Liver (tissue), 9 donors: ENCODE data around the gene RHOU. TPM values are rescaled to one million over a fixed set of nuclear protein-coding genes. Genes with fewer than 3 reads are reported as not detected.

Experiments
- DNase-seq: peaks from one replicate; pipeline ENCODE4 v3.0.0-alpha.2; 2017; ENCODE audit warnings: low spot score
- H3K27ac ChIP-seq, 2 donors: one replicate each; pipeline ENCODE4 v1.7.0; 2013; ENCODE audit warnings: inconsistent platforms in 2 of 2, low read length in 2 of 2, control low read depth in 1 of 2, low read depth in 1 of 2, mild to moderate bottlenecking in 1 of 2
- H3K27me3 ChIP-seq, 4 donors: one replicate each; pipeline versions ENCODE4 v1.6.1 to v1.7.0; 2013; ENCODE audit warnings: low read length in 3 of 4, inconsistent platforms in 1 of 4, mild to moderate bottlenecking in 1 of 4, moderate library complexity in 1 of 4; ENCODE audit not compliant: control insufficient read depth in 4 of 4, insufficient read depth in 4 of 4
- H3K36me3 ChIP-seq, 4 donors: one replicate each; pipeline versions ENCODE4 v1.6.1 to v1.7.0; 2013; ENCODE audit warnings: low read length in 3 of 4, mild to moderate bottlenecking in 3 of 4, low read depth in 1 of 4, moderate library complexity in 1 of 4; ENCODE audit not compliant: control insufficient read depth in 4 of 4, insufficient read depth in 3 of 4
- H3K4me1 ChIP-seq, 4 donors: one replicate each; pipeline versions ENCODE4 v1.6.1 to v1.7.0; 2013; ENCODE audit warnings: low read length in 3 of 4, mild to moderate bottlenecking in 3 of 4, moderate library complexity in 1 of 4; ENCODE audit not compliant: control insufficient read depth in 4 of 4, insufficient read depth in 4 of 4
- H3K4me3 ChIP-seq, 3 donors: one replicate each; pipeline versions ENCODE4 v1.6.1 to v1.7.0; 2013; ENCODE audit warnings: low read length in 3 of 3, control low read depth in 1 of 3, low read depth in 1 of 3, mild to moderate bottlenecking in 1 of 3
- H3K9ac ChIP-seq, 2 donors: one replicate each; pipeline ENCODE4 v1.7.0; 2013; ENCODE audit warnings: low read length in 2 of 2, mild to moderate bottlenecking in 2 of 2, moderate library complexity in 2 of 2, control low read depth in 1 of 2, low read depth in 1 of 2
- H3K9me3 ChIP-seq, 4 donors: one replicate each; pipeline versions ENCODE4 v1.6.1 to v1.7.0; 2013; ENCODE audit warnings: low read length in 3 of 4; ENCODE audit not compliant: control insufficient read depth in 4 of 4
- ATF3 ChIP-seq: IDR thresholded peaks from 2 replicates; pipeline ENCODE4 v1.6.1; 2016; ENCODE audit warnings: antibody characterized with exemption
- CTCF ChIP-seq: fragments of 150-350 bp; IDR thresholded peaks from 2 replicates; pipeline ENCODE4 v1.5.1; 2017; ENCODE audit warnings: improper control_type of control experiment, low read depth, low read length; ENCODE audit not compliant: missing input control
- EGR1 ChIP-seq, 2 donors: IDR thresholded peaks; 2 replicates each; pipeline ENCODE4 v1.6.1; 2016 to 2018; ENCODE audit warnings: antibody characterized with exemption in 2 of 2, low read depth in 2 of 2
- FOXA1 ChIP-seq: IDR thresholded peaks from 2 replicates; pipeline ENCODE4 v1.6.1; 2016; ENCODE audit warnings: antibody characterized with exemption
- FOXA2 ChIP-seq: IDR thresholded peaks from 2 replicates; pipeline ENCODE4 v1.6.1; 2016; ENCODE audit warnings: antibody characterized with exemption
- GABPA ChIP-seq, 2 donors: IDR thresholded peaks in 1 of 2; conservative IDR thresholded peaks in 1 of 2; 2 replicates each; pipeline ENCODE4 v1.6.1; 2016; ENCODE audit warnings: antibody characterized with exemption in 2 of 2, mild to moderate bottlenecking in 1 of 2, moderate library complexity in 1 of 2
- HNF4A ChIP-seq, 2 donors: conservative IDR thresholded peaks; 2 replicates each; pipeline ENCODE4 v1.6.1; 2016; ENCODE audit warnings: antibody characterized with exemption in 2 of 2, mild to moderate bottlenecking in 2 of 2
- HNF4G ChIP-seq: IDR thresholded peaks from 2 replicates; pipeline ENCODE4 v1.6.1; 2016; ENCODE audit warnings: antibody characterized with exemption
- JUND ChIP-seq, 2 donors: IDR thresholded peaks; 2 replicates each; pipeline ENCODE4 v1.6.1; 2016; ENCODE audit warnings: antibody characterized with exemption in 2 of 2
- RAD21 ChIP-seq, 2 donors: IDR thresholded peaks; 2 replicates each; pipeline ENCODE4 v1.6.1; 2016; ENCODE audit warnings: antibody characterized with exemption in 2 of 2, mild to moderate bottlenecking in 2 of 2
- REST ChIP-seq: IDR thresholded peaks from 2 replicates; pipeline ENCODE4 v1.6.1; 2016; ENCODE audit warnings: antibody characterized with exemption, mild to moderate bottlenecking
- RXRA ChIP-seq, 2 donors: IDR thresholded peaks; 2 replicates each; pipeline ENCODE4 v1.6.1; 2017 to 2018; ENCODE audit warnings: antibody characterized with exemption in 2 of 2, mild to moderate bottlenecking in 1 of 2
- SP1 ChIP-seq: IDR thresholded peaks from 2 replicates; pipeline ENCODE4 v1.6.1; 2018; ENCODE audit warnings: antibody characterized with exemption, mild to moderate bottlenecking
- TAF1 ChIP-seq: conservative IDR thresholded peaks from 2 replicates; pipeline ENCODE4 v1.6.1; 2016; ENCODE audit warnings: antibody characterized with exemption, mild to moderate bottlenecking
- YY1 ChIP-seq: IDR thresholded peaks from 2 replicates; pipeline ENCODE4 v1.6.1; 2016; ENCODE audit warnings: antibody characterized with exemption, mild to moderate bottlenecking
- ZBTB33 ChIP-seq: IDR thresholded peaks from 2 replicates; pipeline ENCODE4 v1.6.1; 2016; ENCODE audit warnings: antibody characterized with exemption
- WGBS: extraction: QIAGEN DNeasy Blood & Tissue Kit; methylation state at CpG from one replicate; pipeline ENCODE4 v1.1.7; 2013; 5-methylcytosine and 5-hydroxymethylcytosine counted together
- polyA plus RNA-seq, 2 donors: library from polyadenylated mRNA; stranded (reverse) in 1 of 2; unstranded in 1 of 2; fragments of 200-250 nt in 1 of 2; fragments of >200 nt in 1 of 2; fragmentation: Nextera tagmentation in 1 of 2; extraction: Ambion mirVana in 1 of 2; gene quantifications; one replicate each; pipeline versions ENCODE4 v1.2.1 to v1.2.3, GENCODE V29; 2013 to 2015
- total RNA-seq, 2 donors: library from RNA; depleted of rRNA; stranded (reverse); fragments of >200 nt; gene quantifications; one replicate each; pipeline ENCODE4 v1.2.3, GENCODE V29; 2014
- TF ChIP-seq, protein P1 (sequence below): IDR thresholded peaks from 2 replicates; pipeline ENCODE4 v1.6.1; 2016; ENCODE audit warnings: antibody characterized with exemption
- donor health status: healthy.
- donor health status: healthy.
- donor health status: healthy.
- donor health status: healthy.
- donor health status: healthy.

RHOU gene
- total and polyA plus RNA-seq, 4 donors, result 6.4 to 12.0 (median 11.6) TPM

DNA sequence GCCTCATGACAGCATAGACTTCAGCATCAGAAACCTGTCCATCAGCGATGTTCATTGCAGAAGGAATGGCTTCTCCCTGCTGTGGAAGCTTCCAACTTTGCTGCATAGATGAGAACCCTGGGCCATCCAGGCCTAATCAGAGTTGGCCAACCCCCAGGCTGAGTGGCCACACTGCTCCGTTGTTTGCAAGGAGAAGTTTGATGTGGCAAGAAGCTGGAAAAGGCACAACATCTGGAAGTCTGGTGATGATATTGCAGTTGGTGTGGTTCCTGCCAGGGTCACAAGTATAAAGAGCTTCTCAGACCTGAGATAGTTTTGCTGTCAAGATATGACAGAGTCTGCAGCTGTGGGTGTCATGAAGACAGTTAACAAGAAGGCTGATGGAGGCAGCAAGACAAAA, 41.2 kb downstream of the RHOU start:
- H3K27ac ChIP-seq, result no peak overlapping the region
- DNase-seq, result no peak
- no peak overlapping the region for H3K9ac ChIP-seq
- 81% methylated on average over 2 of the region's 2 CpGs for WGBS
- no peak overlapping the region for H3K4me3 ChIP-seq
- no peaks in the 10 kb centered on the region for H3K27me3 ChIP-seq
- H3K4me1 ChIP-seq, result no peaks in the 10 kb centered on the region
- H3K9me3 ChIP-seq, result no peaks in the 10 kb centered on the region
- TF ChIP-seq FOXA2 (no peak), TAF1 (no peak), SP1 (no peak), FOXA1 (no peak), HNF4A (conservative IDR thresholded peaks at IDR 0.05) (no peak), GABPA (IDR thresholded peaks at IDR 0.05 in 1 of 2, conservative IDR thresholded peaks at IDR 0.05 in 1 of 2) (no peak), RXRA (IDR thresholded peaks at IDR 0.05) (no peak), JUND (IDR thresholded peaks at IDR 0.05) (no peak), EGR1 (IDR thresholded peaks at IDR 0.05; ENCODE audit: low read depth in 2 of 2) (no peak), RAD21 (IDR thresholded peaks at IDR 0.05) (no peak)
- TF ChIP-seq, protein P1, sequence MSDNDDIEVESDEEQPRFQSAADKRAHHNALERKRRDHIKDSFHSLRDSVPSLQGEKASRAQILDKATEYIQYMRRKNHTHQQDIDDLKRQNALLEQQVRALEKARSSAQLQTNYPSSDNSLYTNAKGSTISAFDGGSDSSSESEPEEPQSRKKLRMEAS, result no peak
- no peaks in the 10 kb centered on the region for H3K36me3 ChIP-seq

DNA sequence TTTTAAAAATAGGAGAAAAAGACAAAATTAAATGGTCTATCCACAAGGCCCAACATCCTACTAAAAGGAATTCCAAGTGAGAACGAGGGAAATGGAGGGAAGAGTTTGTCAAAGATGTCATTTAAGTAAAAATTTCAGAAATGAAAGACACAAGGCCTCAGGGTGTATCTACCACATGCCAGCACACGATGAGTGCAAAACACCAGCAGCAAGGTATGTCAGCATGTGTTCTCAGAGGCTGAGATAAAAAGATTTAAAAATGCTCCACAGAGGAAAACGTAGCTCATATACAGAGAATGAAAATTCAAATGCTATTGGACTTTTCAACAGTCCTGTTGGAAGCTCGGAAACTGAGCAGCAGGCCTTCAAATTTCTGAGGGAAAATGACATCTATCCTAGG, 42.0 kb downstream of the RHOU start:
- no peak for TF ChIP-seq SP1
- TF ChIP-seq RAD21 (IDR thresholded peaks at IDR 0.05), result no peak
- no peak for TF ChIP-seq RXRA (IDR thresholded peaks at IDR 0.05)
- TF ChIP-seq EGR1 (IDR thresholded peaks at IDR 0.05; ENCODE audit: low read depth in 2 of 2), result no peak
- no peak for TF ChIP-seq JUND (IDR thresholded peaks at IDR 0.05)
- no peak for TF ChIP-seq YY1
- no peak for TF ChIP-seq ATF3
- TF ChIP-seq FOXA1, result no peak
- TF ChIP-seq TAF1, result no peak
- TF ChIP-seq REST, result no peak
- TF ChIP-seq HNF4G, result no peak
- no peak for TF ChIP-seq FOXA2
- TF ChIP-seq CTCF, result no peak
- no peak for TF ChIP-seq GABPA (IDR thresholded peaks at IDR 0.05 in 1 of 2, conservative IDR thresholded peaks at IDR 0.05 in 1 of 2)
- no peak for TF ChIP-seq ZBTB33
- Histone ChIP-seq H3K9me3 (no peaks in the 10 kb centered on the region), H3K4me1 (peaks cover 0 to 1% (median 0%) of the 10 kb centered on the region in 4 donors), H3K4me3 (no peak overlapping the region), H3K9ac (no peak overlapping the region), H3K27me3 (no peaks in the 10 kb centered on the region), H3K27ac (no peak overlapping the region), H3K36me3 (no peaks in the 10 kb centered on the region)
- DNase-seq, result no peak
- WGBS, result 92% methylated on average over 4 of the region's 4 CpGs
